MM.1S (cell line): ENCODE data around the gene ARR3.
A peak's percentile ranks its signal among the peaks of the same experiment; 100 is the strongest.

ENCODE experiments used
- DNase-seq: peaks from one replicate; pipeline ENCODE4 v3.0.0-alpha.2; 2015
- H2AFZ ChIP-seq: fragments of 300-600 bp; sonication (generic); 2 replicates; pipeline ENCODE4 v1.6.0; 2016; ENCODE audit warnings: antibody characterized with exemption, low read length
- H3F3A ChIP-seq: fragments of 300-600 bp; sonication (generic); 2 replicates; pipeline ENCODE4 v1.6.1; 2016; ENCODE audit warnings: mild to moderate bottlenecking, antibody characterized with exemption, low read length, moderate library complexity, mixed read lengths; ENCODE audit not compliant: insufficient read depth
- H3K27ac ChIP-seq: fragments of 300-600 bp; sonication (generic); 2 replicates; pipeline ENCODE4 v1.5.1; 2016; ENCODE audit warnings: mild to moderate bottlenecking, low read length
- H3K27me3 ChIP-seq: fragments of 300-600 bp; sonication (generic); replicated peaks from 2 replicates; pipeline ENCODE4 v1.6.0; 2016; ENCODE audit warnings: low read length; ENCODE audit not compliant: insufficient read depth
- H3K36me3 ChIP-seq: fragments of 300-600 bp; sonication (generic); replicated peaks from 2 replicates; pipeline ENCODE4 v1.6.1; 2016; ENCODE audit warnings: mild to moderate bottlenecking, low read length, mixed read lengths; ENCODE audit not compliant: insufficient read depth
- H3K4me1 ChIP-seq: fragments of 300-600 bp; sonication (generic); 2 replicates; pipeline ENCODE4 v1.6.1; 2016; ENCODE audit warnings: low read length, mixed read lengths
- H3K4me2 ChIP-seq: fragments of 300-600 bp; sonication (generic); 2 replicates; pipeline ENCODE4 v1.6.0; 2016; ENCODE audit warnings: low read depth, low read length
- H3K4me3 ChIP-seq: fragments of 300-600 bp; sonication (generic); 2 replicates; pipeline ENCODE4 v1.5.1; 2016; ENCODE audit warnings: low read length, mixed read lengths
- H3K79me2 ChIP-seq: fragments of 300-600 bp; sonication (generic); 2 replicates; pipeline ENCODE4 v1.6.1; 2016; ENCODE audit warnings: mixed run types, low read length, mixed read lengths
- H3K9ac ChIP-seq: fragments of 300-600 bp; sonication (generic); 2 replicates; pipeline ENCODE4 v1.6.1; 2016; ENCODE audit warnings: low read length, mixed read lengths
- H3K9me2 ChIP-seq: fragments of 300-600 bp; sonication (generic); replicated peaks from 2 replicates; pipeline ENCODE4 v1.6.1; 2016; ENCODE audit warnings: mild to moderate bottlenecking, low read length, mixed read lengths; ENCODE audit not compliant: insufficient read depth
- H3K9me3 ChIP-seq: fragments of 300-600 bp; sonication (generic); replicated peaks from 2 replicates; pipeline ENCODE4 v1.6.1; 2016; ENCODE audit warnings: mild to moderate bottlenecking, low read length, mixed read lengths; ENCODE audit not compliant: insufficient read depth
- H4K20me1 ChIP-seq: fragments of 300-600 bp; sonication (generic); 2 replicates; pipeline ENCODE4 v1.6.1; 2016; ENCODE audit warnings: mild to moderate bottlenecking, low read length, moderate library complexity, mixed read lengths; ENCODE audit not compliant: insufficient read depth
- CTCF ChIP-seq: fragments of 300-600 bp; sonication (generic); IDR thresholded peaks from 2 replicates; pipeline ENCODE4 v1.5.1; 2016; ENCODE audit warnings: antibody characterized with exemption, low read length, mixed read lengths
- EZH2 ChIP-seq: fragments of 300-600 bp; sonication (generic); optimal IDR thresholded peaks from 2 replicates; pipeline ENCODE3; 2017; ENCODE audit warnings: low read depth, mild to moderate bottlenecking, antibody characterized with exemption, low read length, mixed read lengths
- EZH2phosphoT487 ChIP-seq: fragments of 300-600 bp; sonication (generic); IDR thresholded peaks from 2 replicates; pipeline ENCODE4 v1.6.1; 2018; ENCODE audit warnings: antibody characterized with exemption, low read length

Gene ARR3

GRCh38 chrX:70281951-70282350, 13.8 kb downstream of the ARR3 start, which contains the start of gene RAB41:
RAB41 (plus strand) TSS chrX:70282172; CDS start chrX:70282218, 46 bp downstream.
- no peak within 1 kb of the TSS for H2AFZ ChIP-seq
- no peak within 1 kb of the TSS for H3K27ac ChIP-seq
- TF ChIP-seq EZH2phosphoT487 (no peak), CTCF (no peak), EZH2 (no peak)
- no peak within 1 kb of the TSS for H3K4me3 ChIP-seq
- H3K9me2 ChIP-seq = no peaks in the 10 kb centered on the region
- H3K36me3 ChIP-seq = no peaks in the 10 kb centered on the region
- no peaks in the 10 kb centered on the region for H3K4me1 ChIP-seq
- no peaks in the 10 kb centered on the region for H3K79me2 ChIP-seq
- H3K4me2 ChIP-seq = no peak within 1 kb of the TSS
- no peaks in the 10 kb centered on the region for H3K27me3 ChIP-seq
- DNase-seq = no peak
- no peaks in the 10 kb centered on the region for H3K9me3 ChIP-seq
- H4K20me1 ChIP-seq = no peaks in the 10 kb centered on the region
- H3F3A ChIP-seq = no peaks in the 10 kb centered on the region
- H3K9ac ChIP-seq = no peak within 1 kb of the TSS

GRCh38 chrX:70289168-70289792, 21.1 kb downstream of the ARR3 start:
- Histone ChIP-seq H3K36me3 (no peaks in the 10 kb centered on the region), H3K27me3 (no peaks in the 10 kb centered on the region), H3K27ac (0 out of 2 replicates have a peak overlapping the region, but pooled peaks have one; percentile 3), H3F3A (0 out of 2 replicates have a peak, but pooled peaks cover 3% of the 10 kb centered on the region), H3K9me2 (no peaks in the 10 kb centered on the region), H3K4me1 (0 out of 2 replicates have a peak, but pooled peaks cover 3% of the 10 kb centered on the region), H2AFZ (peak overlapping the region; percentile 62), H4K20me1 (no peaks in the 10 kb centered on the region), H3K9me3 (no peaks in the 10 kb centered on the region), H3K79me2 (peaks cover 39% of the 10 kb centered on the region), H3K4me2 (peak overlapping the region; percentile 67), H3K9ac (peak overlapping the region; percentile 51), H3K4me3 (peak overlapping the region; percentile 65)
- DNase-seq = no peak
- TF ChIP-seq EZH2 (no peak), CTCF (no peak), EZH2phosphoT487 (no peak)

- H3K4me3 ChIP-seq = peak within 1 kb of the TSS; percentile 65
- 0 out of 2 replicates have a peak, but pooled peaks cover 3% of the 10 kb centered on the region for H3K4me1 ChIP-seq
- H3K36me3 ChIP-seq = no peaks in the 10 kb centered on the region
- peak within 1 kb of the TSS; percentile 67 for H3K27ac ChIP-seq
- TF ChIP-seq EZH2 (no peak), EZH2phosphoT487 (no peak), CTCF (no peak)
- H4K20me1 ChIP-seq = no peaks in the 10 kb centered on the region
- peak within 1 kb of the TSS; percentile 72 for H2AFZ ChIP-seq
- peak; percentile 83 for DNase-seq
- peak within 1 kb of the TSS; percentile 67 for H3K4me2 ChIP-seq
- H3K79me2 ChIP-seq = peaks cover 45% of the 10 kb centered on the region
- no peaks in the 10 kb centered on the region for H3K9me3 ChIP-seq
- 0 out of 2 replicates have a peak, but pooled peaks cover 3% of the 10 kb centered on the region for H3F3A ChIP-seq
- H3K27me3 ChIP-seq = no peaks in the 10 kb centered on the region
- peak within 1 kb of the TSS; percentile 60 for H3K9ac ChIP-seq
- H3K9me2 ChIP-seq = no peaks in the 10 kb centered on the region
Observed at GRCh38 chrX:70289793-70290770, 21.9 kb downstream of the ARR3 start, which contains the start of the genes KIF4A and PDZD11. KIF4A (plus strand) TSS chrX:70290104; CDS start chrX:70290459, 355 bp downstream. PDZD11 (minus strand) TSS chrX:70289927; CDS start chrX:70289341, 586 bp downstream.
